Activated T-cell treated with anti-CD3 and anti-CD28 coated beads, Interleukin-2, amount 50 U/mL, for 24 hours (primary cell): ENCODE measurements around the gene MATK.
"Not testable (repeated sequence)": the region's sequence is repeated elsewhere in the genome, so short reads cannot be mapped to it uniquely, and the experiment has no call there.

Experiments used
- DNase-seq: peaks from one replicate; pipeline ENCODE4 v3.0.0-alpha.2; 2020
- H3K27ac Mint-ChIP-seq: 2 replicates; pipeline ENCODE4 v1.8.0; 2020; ENCODE audit warnings: mild to moderate bottlenecking, mixed read lengths
- H3K27me3 Mint-ChIP-seq: 2 replicates; pipeline ENCODE4 v1.8.0; 2020; ENCODE audit warnings: mixed read lengths
- H3K36me3 Mint-ChIP-seq: 2 replicates; pipeline ENCODE4 v1.8.0; 2020; ENCODE audit warnings: low read depth, mixed read lengths
- H3K4me1 Mint-ChIP-seq: 2 replicates; pipeline ENCODE4 v1.8.0; 2020; ENCODE audit warnings: low read depth, mixed read lengths
- H3K4me3 Mint-ChIP-seq: 2 replicates; pipeline ENCODE4 v1.8.0; 2020; ENCODE audit warnings: mild to moderate bottlenecking, moderate library complexity, mixed read lengths
- H3K9me3 Mint-ChIP-seq: 2 replicates; pipeline ENCODE4 v1.8.0; 2020; ENCODE audit warnings: mixed read lengths

MATK gene

DNA sequence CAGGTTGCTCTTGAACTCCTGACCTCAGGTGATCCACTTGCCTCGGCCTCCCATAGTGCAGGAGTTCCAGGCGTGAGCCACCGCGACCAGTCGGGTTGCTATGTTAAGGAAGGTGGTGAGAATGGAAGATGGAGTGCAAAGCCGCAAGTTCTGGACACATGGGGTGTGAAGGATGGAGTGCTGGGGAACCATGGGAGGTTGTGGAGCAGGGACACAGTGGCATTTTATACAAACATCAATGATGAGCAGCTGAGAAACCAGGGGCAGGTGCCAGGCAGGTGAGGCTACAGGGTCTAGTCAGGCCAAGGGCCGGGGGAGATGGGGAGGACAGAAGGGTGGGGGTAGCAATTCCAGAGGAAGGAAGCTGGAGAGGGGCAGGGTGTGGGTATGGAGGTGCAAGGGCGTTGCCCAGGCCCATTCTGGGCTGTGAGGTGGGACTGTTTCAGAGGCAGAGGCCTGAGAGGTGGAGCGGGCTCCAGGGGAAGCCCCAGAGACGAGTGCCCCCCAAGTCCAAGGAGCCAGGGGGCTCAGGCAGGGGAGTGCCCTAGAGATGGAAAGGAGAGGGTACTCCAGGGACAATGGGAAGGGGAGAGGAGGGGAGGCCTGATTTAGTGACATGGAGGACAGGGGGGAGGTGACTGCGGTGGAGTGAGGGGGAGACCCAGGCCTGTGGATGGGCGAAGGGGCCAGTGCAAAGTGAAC is 12.2 kb downstream of the MATK start:
- peaks cover 13% of the 10 kb centered on the region for H3K36me3 Mint-ChIP-seq
- DNase-seq: no peak
- H3K9me3 Mint-ChIP-seq: no peaks in the 10 kb centered on the region
- no peaks in the 10 kb centered on the region for H3K4me1 Mint-ChIP-seq
- no peak overlapping the region for H3K4me3 Mint-ChIP-seq
- H3K27ac Mint-ChIP-seq: no peak overlapping the region
- no peaks in the 10 kb centered on the region for H3K27me3 Mint-ChIP-seq

DNA sequence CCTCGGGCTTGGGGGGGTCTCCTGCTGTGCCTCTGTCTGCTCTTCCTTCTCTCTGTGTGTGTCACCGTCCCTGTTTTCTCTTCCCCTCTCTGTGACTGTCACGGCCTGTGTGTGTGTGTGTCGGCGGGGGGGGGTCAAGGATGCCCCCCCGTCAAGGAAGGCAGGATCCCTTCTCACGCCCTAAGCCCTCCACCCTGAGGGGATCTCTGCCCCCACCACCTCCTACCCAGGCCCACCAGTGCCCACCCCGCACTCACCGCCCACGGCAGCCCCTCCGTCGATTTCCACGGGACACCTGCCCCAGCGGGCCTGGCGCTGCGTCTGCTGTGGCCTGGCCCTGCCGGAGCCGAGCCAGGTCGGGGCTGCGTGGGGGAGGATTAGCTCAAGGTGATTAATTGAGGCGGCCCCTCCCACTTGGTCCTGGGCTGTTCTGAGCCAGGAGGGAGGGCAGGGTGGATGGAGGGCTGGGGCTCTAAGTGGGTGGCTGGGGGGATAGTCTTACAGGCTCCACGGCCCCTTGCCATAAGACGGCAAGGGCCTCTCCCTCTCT is 14.2 kb downstream of the MATK start, which contains the start of gene RAX2:
TSS of gene RAX2 (minus strand) at position 323 of the 550 bp plus-strand sequence. CDS start 486 bp downstream, outside the sequence.
- Mint-ChIP-seq H3K27me3 (no peaks in the 10 kb centered on the region), H3K36me3 (peaks cover 18% of the 10 kb centered on the region), H3K9me3 (no peaks in the 10 kb centered on the region), H3K4me1 (no peaks in the 10 kb centered on the region), H3K4me3 (no peak within 1 kb of the TSS), H3K27ac (no peak within 1 kb of the TSS)
- no peak for DNase-seq

DNA sequence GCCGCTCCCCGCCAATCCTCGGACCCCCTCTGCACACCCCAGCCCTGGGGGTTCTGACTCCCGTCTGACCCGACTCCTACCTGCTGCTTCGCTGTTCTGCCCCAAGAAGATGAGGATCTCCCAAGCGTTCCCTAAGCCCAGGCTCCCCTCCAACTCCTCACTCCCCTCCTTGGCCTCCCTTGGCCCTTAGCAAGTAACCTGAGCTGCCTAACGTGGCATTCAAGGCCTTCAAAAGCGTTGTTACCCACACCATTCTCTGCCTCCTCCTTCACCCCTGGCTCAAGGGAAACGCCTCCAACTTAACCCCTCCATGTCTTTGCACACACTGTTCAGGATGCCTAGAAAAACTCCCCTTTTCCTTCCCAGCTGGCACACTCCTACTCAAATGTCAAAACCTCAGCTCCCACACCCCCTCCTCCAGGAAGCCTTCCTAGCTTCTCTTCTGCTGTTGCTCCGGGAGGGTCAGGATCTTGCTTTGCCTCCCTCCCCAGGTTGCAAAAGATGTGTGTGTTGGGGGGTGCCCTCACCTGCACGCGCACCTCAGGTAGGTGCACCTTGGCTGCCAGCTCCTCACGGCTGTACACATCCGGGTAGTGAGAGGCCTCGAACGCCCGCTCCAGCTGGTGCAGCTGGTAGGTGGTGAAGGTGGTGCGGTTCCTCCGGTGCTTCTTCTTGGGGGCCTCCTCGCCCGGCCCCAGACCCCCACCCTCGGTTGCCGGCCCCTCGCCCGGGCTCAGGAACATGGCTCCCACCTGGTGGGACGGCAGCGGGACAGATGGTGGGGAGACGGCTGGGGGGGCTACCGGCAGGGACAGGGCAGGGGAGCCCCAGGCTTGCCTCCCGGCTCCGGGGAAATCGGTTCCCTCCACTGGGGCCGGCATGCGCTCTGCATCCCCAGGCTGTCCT is 14.9 kb downstream of the MATK start:
- H3K27me3 Mint-ChIP-seq: no peaks in the 10 kb centered on the region
- no peak for DNase-seq
- peaks cover 25% of the 10 kb centered on the region for H3K36me3 Mint-ChIP-seq
- no peak overlapping the region for H3K4me3 Mint-ChIP-seq
- H3K9me3 Mint-ChIP-seq: no peaks in the 10 kb centered on the region
- peaks cover 6% of the 10 kb centered on the region for H3K4me1 Mint-ChIP-seq
- no peak overlapping the region for H3K27ac Mint-ChIP-seq

DNA sequence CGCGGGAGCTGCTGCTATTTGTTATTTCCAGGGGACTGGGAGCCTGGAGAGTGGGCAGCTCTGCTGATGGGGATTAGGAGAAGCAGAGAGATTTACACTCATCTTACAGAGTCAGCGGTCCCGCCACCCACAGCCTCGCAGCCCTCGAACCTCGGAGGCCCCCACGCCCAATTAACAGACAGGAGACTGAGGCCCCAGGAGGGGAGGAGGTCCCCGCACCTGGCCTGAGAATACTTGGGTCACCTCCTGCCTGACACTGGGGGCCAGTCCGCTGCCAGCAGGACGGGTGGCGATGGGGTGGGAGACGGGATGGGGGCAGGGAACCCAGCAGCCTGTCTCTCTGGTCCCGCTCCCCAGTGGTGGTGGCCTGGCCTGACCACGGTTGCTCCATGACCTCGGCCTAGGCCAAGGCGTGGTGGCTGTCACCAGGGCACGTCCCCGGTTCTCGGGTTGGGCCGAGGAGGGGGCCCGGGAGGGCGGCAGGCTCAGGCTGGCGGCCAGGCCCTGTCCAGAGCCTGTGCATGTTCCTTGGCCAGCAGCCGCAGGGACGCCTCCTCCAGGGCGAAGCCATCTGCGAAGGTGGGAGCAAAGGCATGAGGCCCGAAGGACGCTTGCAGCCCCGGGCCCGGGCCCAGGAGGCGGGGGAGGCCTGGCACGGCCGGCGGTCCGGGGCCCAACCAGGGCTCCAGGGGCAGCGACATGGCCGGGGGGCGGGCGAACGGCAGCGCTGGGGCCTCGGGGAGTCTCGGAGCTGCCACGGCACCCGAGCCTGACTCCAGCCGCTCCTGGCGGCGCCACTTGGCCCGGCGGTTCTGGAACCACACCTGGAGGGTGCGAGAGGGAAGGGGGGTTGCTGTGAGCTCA is 15.8 kb downstream of the MATK start:
- Mint-ChIP-seq H3K27me3 (no peaks in the 10 kb centered on the region), H3K27ac (no peak overlapping the region), H3K36me3 (peaks cover 28% of the 10 kb centered on the region), H3K4me1 (peaks cover 7% of the 10 kb centered on the region), H3K9me3 (no peaks in the 10 kb centered on the region), H3K4me3 (no peak overlapping the region)
- no peak for DNase-seq

DNA sequence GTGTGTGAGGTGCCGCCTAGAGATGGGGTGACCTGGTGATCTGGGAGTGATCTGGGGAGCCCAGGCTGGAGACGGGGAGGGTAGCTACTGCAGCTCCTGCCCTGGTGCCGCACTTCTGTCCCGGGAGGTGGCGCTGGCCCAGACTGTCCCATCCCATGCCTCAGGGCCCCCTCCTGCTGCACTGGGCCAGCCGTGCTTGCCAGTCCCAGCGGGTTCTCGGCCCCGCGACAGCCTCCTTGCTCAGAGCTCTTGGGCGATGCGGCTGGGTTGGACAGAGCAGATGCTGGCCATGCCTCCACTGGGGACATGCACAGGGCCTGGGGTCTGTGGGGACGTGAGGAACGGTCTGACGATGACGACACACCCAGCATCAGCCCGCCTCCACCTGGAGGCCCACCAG is 16.7 kb downstream of the MATK start:
- Mint-ChIP-seq H3K27me3 (no peaks in the 10 kb centered on the region), H3K9me3 (no peaks in the 10 kb centered on the region), H3K4me3 (no peak overlapping the region), H3K27ac (no peak overlapping the region), H3K4me1 (peaks cover 7% of the 10 kb centered on the region), H3K36me3 (peaks cover 32% of the 10 kb centered on the region)
- DNase-seq: no peak

DNA sequence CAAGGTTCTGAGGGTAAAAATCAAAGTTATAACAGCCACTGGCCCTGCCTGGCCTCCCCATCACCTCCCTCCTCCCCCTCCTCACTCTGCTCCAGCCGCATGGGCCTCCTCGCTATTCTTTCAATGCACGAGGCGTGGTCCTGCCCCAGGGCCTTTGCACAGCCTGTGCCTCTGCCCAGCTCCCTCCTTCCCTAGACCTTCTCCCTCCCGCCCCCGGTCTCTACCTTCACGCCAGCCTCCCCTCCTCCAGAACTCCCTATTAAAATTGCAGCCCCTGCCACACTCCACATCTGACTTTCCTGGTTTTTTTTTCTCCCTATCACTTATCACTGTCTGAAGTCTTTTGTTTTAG is 17.5 kb downstream of the MATK start:
- no peak for DNase-seq
- H3K27me3 Mint-ChIP-seq: no peaks in the 10 kb centered on the region
- H3K36me3 Mint-ChIP-seq: peaks cover 32% of the 10 kb centered on the region
- no peak overlapping the region for H3K4me3 Mint-ChIP-seq
- peaks cover 7% of the 10 kb centered on the region for H3K4me1 Mint-ChIP-seq
- H3K27ac Mint-ChIP-seq: no peak overlapping the region
- H3K9me3 Mint-ChIP-seq: no peaks in the 10 kb centered on the region

DNA sequence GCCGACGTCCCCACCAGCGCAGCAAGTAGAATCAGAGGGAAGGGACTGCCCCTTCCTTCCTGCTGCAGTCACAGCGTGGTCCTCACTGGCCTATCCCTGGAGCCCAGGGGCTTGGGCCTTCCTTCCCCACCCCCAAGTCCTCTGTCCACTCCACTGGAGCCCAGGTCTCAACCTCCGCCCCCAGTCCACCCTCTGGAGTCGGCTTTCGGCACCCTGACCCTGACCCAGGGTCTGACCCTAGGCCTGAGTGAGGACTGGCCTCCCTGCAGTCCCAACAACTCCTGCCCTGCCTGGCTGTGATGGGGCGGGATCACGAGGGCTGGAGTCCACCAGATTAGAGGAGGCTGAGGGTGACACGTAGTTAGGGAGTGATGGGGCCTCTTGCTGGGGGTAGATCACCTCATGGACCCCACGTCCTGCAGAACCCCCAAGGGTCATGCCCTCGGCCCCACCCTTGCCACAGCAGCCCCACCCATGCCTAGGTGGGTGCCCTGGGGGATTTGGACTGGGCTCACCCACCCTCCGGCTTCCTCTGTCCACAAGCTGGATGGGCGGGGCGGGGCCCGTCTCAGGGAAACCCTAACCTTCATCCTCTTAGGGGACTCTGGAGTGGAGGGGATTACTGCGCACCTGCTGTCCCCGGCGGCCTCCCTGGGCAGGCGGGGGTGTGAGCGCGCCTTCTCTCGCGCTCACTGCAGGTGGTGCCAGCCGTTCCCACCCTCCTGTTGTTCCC is 18.0 kb downstream of the MATK start:
- no peak for DNase-seq
- H3K9me3 Mint-ChIP-seq: no peaks in the 10 kb centered on the region
- H3K4me3 Mint-ChIP-seq: no peak overlapping the region
- H3K27ac Mint-ChIP-seq: no peak overlapping the region
- H3K4me1 Mint-ChIP-seq: peaks cover 9% of the 10 kb centered on the region
- H3K36me3 Mint-ChIP-seq: peaks cover 34% of the 10 kb centered on the region
- H3K27me3 Mint-ChIP-seq: no peaks in the 10 kb centered on the region

DNA sequence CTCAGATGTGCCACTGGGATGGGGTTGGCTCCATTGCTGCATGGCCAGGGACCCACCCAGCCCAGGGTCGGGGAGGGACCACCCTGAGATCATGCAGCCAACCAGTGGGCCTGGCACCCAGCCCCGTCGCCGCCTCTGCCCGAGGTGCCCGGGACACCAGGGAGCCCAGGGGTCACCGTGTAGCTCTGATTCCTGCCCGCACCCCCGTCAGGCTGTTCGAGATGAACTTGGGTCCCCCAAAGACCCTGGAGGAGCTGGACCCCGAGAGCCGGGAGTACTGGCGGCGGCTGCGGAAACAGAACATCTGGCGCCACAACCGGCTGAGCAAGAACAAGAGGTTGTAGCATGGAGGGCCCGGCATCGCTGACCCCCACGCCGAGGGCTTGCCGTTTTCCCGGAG is 19.1 kb downstream of the MATK start:
- no peak overlapping the region for H3K4me3 Mint-ChIP-seq
- no peak for DNase-seq
- H3K27me3 Mint-ChIP-seq: peaks cover 2% of the 10 kb centered on the region
- H3K4me1 Mint-ChIP-seq: peaks cover 16% of the 10 kb centered on the region
- no peaks in the 10 kb centered on the region for H3K9me3 Mint-ChIP-seq
- H3K27ac Mint-ChIP-seq: no peak overlapping the region
- H3K36me3 Mint-ChIP-seq: peaks cover 41% of the 10 kb centered on the region

DNA sequence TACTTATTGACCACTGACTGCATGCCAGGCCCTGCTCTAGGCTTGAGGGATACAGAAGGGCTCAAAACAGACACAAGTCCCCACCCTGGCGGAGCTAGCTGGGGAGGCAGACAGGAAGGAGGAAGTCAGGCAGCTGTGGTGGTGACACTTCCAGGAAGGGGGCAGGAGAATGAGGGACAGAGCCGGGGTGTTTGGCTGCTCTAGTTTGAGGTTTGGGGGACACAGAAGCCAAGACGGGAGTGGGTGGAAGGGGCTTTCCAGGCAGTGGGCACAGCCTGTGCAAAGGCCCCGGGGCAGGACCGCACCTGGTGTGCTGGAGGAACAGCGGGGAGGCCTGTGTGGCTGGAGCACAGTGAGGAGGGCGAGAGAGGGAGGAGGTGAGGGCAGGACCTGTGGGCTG is 19.7 kb downstream of the MATK start:
- peak overlapping the region; percentile 82 for H3K27ac Mint-ChIP-seq
- peak overlapping the region; percentile 29 for H3K4me3 Mint-ChIP-seq
- DNase-seq: no peak
- H3K9me3 Mint-ChIP-seq: no peaks in the 10 kb centered on the region
- peaks cover 2% of the 10 kb centered on the region for H3K27me3 Mint-ChIP-seq
- peaks cover 41% of the 10 kb centered on the region for H3K36me3 Mint-ChIP-seq
- H3K4me1 Mint-ChIP-seq: peaks cover 21% of the 10 kb centered on the region

DNA sequence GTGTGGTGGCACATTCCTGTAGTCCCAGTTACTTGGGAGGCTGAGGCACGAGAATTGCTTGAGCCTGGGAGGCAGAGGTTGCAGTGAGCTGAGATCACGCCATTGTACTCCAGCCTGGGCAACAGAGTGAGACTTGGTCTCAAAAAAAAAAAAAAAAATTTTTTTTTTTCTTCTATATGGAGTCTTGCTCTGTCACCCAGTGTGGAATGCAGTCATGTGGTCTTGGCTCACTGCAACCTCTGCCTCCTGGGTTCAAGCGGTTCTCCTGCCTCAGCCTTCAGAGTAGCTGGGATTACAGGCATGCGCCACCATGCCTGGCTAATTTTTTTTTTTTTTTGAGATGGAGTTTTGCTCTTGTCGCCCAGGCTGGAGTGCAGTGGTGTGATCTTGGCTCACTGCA is 20.4 kb downstream of the MATK start:
- peaks cover 26% of the 10 kb centered on the region for H3K4me1 Mint-ChIP-seq
- DNase-seq, H3K9me3 Mint-ChIP-seq, H3K27ac Mint-ChIP-seq, H3K4me3 Mint-ChIP-seq, H3K27me3 Mint-ChIP-seq: not testable (repeated sequence)
- peaks cover 48% of the 10 kb centered on the region for H3K36me3 Mint-ChIP-seq

DNA sequence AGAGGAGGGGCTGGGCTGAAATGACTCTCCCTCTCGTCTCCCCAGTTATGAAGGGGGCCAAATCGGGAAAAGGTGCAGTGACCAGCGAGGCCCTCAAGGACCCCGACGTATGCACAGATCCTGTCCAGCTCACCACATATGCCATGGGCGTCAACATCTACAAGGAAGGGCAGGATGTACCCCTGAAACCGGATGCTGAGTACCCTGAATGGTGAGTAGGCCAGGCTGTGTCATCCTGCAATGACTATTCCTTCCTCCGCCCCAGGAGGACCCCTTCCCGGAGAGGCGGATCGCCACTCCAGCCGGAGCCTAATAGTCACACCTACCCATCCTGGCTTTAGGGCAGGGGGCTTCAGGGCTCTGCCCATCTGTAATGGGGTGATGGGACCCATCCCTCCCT is 21.1 kb downstream of the MATK start:
- Mint-ChIP-seq H3K4me1 (peaks cover 32% of the 10 kb centered on the region), H3K9me3 (no peaks in the 10 kb centered on the region), H3K27ac (no peak overlapping the region), H3K4me3 (no peak overlapping the region), H3K27me3 (peaks cover 2% of the 10 kb centered on the region), H3K36me3 (peaks cover 51% of the 10 kb centered on the region)
- DNase-seq: no peak

DNA sequence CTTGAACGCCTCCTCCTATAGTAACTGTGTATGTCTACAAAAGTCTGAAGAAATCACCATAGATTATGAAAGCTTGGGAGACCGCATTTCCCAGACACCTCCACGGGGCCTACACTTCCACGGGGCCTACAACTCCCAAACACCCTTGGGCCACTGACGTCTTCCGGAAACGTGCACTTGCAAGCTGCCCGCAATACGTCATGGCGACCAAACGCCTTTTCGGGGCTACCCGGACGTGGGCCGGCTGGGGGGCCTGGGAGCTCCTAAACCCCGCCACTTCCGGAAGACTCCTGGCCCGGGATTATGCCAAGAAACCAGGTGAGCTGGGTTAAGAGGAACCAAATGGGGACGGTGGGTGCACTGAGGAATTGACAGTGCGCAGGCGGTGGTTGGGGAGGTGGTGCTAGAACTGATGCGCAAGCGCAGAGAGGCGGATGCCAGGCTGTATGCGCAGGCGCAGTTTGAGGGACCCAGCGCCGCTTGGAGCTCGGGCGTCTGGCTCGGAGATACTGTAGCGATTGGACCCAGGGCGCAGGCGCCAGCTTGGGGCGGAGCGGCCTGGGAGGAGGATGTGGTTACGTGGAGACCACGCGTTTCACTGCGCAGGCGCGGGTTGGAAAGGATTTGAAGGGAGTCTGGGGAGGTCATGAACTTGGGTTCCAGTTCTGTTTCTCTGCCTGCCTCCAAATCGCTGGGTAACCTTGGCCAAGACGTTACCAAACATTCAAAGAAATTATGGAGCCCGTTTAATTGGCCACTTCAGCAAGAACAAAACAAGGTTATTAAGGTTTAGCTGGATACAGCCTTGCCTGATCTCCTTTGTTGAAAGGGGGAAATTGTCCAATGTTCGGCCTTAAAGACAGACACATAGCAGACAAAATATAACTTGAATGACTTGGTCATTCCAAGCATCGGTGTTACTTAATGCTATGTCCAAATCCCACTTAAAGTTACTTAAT is 23.4 kb downstream of the MATK start, which contains the start of gene MRPL54:
TSS of gene MRPL54 (plus strand) at position 182 of the 959 bp plus-strand sequence. CDS start at position 201, 19 bp downstream.
- H3K9me3 Mint-ChIP-seq: no peaks in the 10 kb centered on the region
- H3K27ac Mint-ChIP-seq: peak within 1 kb of the TSS; percentile 99
- H3K4me1 Mint-ChIP-seq: peaks cover 46% of the 10 kb centered on the region
- H3K36me3 Mint-ChIP-seq: peaks cover 57% of the 10 kb centered on the region
- peak within 1 kb of the TSS; percentile 98 for H3K4me3 Mint-ChIP-seq
- peak; percentile 99 for DNase-seq
- peaks cover 2% of the 10 kb centered on the region for H3K27me3 Mint-ChIP-seq

DNA sequence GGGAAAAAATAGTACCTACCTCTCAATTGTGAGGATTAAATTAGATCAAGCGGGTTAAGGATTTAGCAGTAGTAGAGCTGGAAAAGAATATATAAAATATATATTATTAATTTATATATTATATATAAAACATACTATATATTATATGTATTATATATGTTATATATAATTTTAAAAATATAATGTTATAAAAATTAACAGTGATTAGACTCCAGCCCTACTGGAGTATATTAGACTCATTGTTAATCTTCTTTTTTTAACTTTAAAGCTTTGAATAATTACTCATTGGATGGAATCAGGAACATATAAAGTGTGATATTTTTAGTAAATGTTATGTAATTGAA is 24.1 kb downstream of the MATK start:
- H3K27me3 Mint-ChIP-seq: peaks cover 2% of the 10 kb centered on the region
- peak overlapping the region; percentile 98 for H3K4me3 Mint-ChIP-seq
- peaks cover 58% of the 10 kb centered on the region for H3K36me3 Mint-ChIP-seq
- H3K4me1 Mint-ChIP-seq: peaks cover 49% of the 10 kb centered on the region
- DNase-seq: no peak
- peak overlapping the region; percentile 99 for H3K27ac Mint-ChIP-seq
- no peaks in the 10 kb centered on the region for H3K9me3 Mint-ChIP-seq
